Ectodermal cell (in vitro differentiated cells): ENCODE measurements around the gene ANKH.

Experiments
- H3K27ac ChIP-seq: 2 replicates; pipeline ENCODE4 v1.7.0; 2013; ENCODE audit warnings: mild to moderate bottlenecking, low read depth, low read length; ENCODE audit not compliant: insufficient read depth, poor library complexity, severe bottlenecking
- H3K27me3 ChIP-seq: 2 replicates; pipeline ENCODE4 v1.7.0; 2013; ENCODE audit warnings: mild to moderate bottlenecking, low read length; ENCODE audit not compliant: insufficient read depth, control insufficient read depth, poor library complexity, severe bottlenecking
- H3K36me3 ChIP-seq: one replicate; pipeline ENCODE4 v1.7.0; 2013; ENCODE audit warnings: low read length; ENCODE audit not compliant: control insufficient read depth, insufficient read depth
- H3K4me1 ChIP-seq: one replicate; pipeline ENCODE4 v1.7.0; 2013; ENCODE audit warnings: low read length; ENCODE audit not compliant: control insufficient read depth, insufficient read depth
- H3K4me3 ChIP-seq: 2 replicates; pipeline ENCODE4 v1.7.0; 2013; ENCODE audit warnings: low read depth, low read length, control low read depth; ENCODE audit not compliant: insufficient read depth
- H3K9me3 ChIP-seq: 2 replicates; pipeline ENCODE4 v1.7.0; 2013; ENCODE audit warnings: mild to moderate bottlenecking, low read length, moderate library complexity; ENCODE audit not compliant: control insufficient read depth
- WGBS, 2 experiments: methylation state at CpG; one replicate each; pipeline ENCODE4 v1.1.7; 2013; ENCODE audit warnings: missing lambda C conversion rate in 2 of 2; 5-methylcytosine and 5-hydroxymethylcytosine counted together

The ANKH gene

DNA sequence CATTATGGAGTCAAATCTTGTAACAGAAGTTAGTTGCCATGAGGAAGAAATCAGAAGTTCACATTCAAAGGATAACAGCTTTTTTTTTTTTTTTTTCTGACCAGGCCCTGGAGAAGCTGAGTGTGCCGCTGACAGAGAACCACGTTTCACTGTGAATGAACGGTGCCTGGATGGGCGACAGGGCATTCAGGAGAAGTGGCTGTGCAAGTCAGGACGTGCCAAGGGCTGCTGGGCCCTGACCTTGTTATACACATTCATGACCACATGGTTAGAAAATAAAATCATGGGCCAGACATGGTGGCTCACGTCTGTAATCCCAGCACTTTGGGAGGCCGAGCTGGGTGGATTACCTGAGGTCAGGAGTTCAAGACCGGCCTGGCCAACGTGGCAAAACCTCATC is 91.6 kb downstream of the ANKH start:
- 91 to 93% methylated on average over 9 of the region's 9 CpGs for WGBS, 2 experiments
- H3K27ac ChIP-seq = no peak overlapping the region
- H3K36me3 ChIP-seq = no peaks in the 10 kb centered on the region
- H3K4me1 ChIP-seq = no peaks in the 10 kb centered on the region
- no peaks in the 10 kb centered on the region for H3K27me3 ChIP-seq
- no peak overlapping the region for H3K4me3 ChIP-seq
- peaks cover 6% of the 10 kb centered on the region for H3K9me3 ChIP-seq

DNA sequence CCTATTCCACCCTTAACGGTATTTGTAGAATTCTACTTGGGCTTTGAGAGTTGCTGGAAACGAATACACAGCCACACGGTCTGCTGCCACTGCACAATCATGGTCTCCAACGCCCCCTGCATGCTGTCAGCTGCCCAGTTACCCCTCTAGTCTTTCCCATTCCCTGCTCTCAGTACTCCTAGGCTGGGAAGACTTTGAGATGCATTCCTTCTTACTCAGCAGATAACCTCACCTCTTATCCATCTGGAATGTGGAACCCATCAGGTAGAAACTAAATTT is 92.8 kb downstream of the ANKH start:
- 64 to 67% methylated on average over 4 of the region's 4 CpGs for WGBS, 2 experiments
- Histone ChIP-seq H3K4me3 (no peak overlapping the region), H3K36me3 (no peaks in the 10 kb centered on the region), H3K9me3 (peaks cover under 1% of the 10 kb centered on the region), H3K4me1 (no peaks in the 10 kb centered on the region), H3K27ac (no peak overlapping the region), H3K27me3 (no peaks in the 10 kb centered on the region)

DNA sequence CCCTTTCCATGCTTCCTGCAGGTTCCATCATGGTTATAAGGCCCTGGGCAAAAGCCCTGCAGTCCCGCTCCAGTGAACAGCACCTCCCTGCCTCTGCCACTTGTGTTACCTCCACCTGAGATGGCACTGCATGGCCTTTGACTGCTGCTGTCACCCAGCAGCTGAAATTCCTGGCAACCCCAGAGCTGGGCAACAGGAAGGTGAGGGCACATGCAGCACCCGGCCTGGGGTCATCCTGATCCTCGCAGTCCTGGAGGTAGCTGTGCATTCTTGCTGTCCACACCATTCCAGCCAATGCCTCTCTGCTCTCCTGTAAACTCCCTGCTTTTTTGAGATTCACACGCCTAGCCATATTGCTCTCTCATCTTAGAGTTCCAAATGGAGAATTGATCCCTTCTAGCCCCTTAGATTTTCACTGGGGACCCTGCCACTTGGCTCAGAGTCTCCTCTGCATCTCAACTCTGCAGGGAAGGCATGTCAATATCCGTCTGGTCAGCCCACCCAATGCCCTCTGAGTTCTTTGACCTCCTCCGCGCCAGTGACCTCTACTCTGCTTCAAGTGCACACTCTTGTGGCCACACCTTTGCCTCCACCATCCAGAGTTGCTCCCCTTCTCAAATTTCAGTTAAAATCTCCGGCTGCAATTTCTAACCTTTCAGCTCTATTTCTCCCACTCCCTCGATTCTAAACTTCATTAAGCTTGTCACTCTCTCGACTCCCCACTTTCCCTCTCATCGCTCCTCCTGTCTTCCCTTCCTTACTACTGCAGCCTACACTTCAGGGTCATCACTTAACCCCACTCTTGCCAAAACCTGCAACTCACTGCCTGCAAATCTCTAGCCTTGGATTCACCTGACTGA is 93.4 kb downstream of the ANKH start:
- Histone ChIP-seq H3K4me1 (peaks cover 5% of the 10 kb centered on the region), H3K27me3 (no peaks in the 10 kb centered on the region), H3K9me3 (no peaks in the 10 kb centered on the region), H3K4me3 (no peak overlapping the region), H3K27ac (no peak overlapping the region), H3K36me3 (no peaks in the 10 kb centered on the region)
- WGBS, 2 experiments = 86 to 88% methylated on average over 11 of the region's 11 CpGs

DNA sequence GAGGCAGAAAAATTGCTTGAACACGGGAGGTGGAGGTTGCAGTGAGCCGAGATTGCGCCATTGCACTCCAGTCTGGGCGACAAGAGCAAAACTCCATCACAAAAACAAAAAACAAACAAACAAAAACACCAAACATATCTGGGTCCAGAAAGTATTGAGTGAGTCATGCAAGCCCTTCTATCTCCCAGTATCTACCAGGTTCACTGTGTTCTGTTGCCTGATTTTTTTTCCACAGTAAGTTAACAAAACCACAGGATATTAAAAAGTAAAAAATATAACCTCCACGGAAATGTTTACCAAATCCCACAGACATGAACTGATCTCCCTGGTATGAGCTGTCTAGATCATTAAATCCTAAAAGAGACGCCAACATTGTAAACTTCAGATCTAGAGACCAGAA is 94.4 kb downstream of the ANKH start:
- Histone ChIP-seq H3K27me3 (no peaks in the 10 kb centered on the region), H3K9me3 (no peaks in the 10 kb centered on the region), H3K4me3 (no peak overlapping the region), H3K36me3 (no peaks in the 10 kb centered on the region), H3K27ac (no peak overlapping the region), H3K4me1 (peaks cover 6% of the 10 kb centered on the region)
- whole genome bisulfite sequencing, 2 experiments = 93 to 97% methylated on average over 6 of the region's 6 CpGs

DNA sequence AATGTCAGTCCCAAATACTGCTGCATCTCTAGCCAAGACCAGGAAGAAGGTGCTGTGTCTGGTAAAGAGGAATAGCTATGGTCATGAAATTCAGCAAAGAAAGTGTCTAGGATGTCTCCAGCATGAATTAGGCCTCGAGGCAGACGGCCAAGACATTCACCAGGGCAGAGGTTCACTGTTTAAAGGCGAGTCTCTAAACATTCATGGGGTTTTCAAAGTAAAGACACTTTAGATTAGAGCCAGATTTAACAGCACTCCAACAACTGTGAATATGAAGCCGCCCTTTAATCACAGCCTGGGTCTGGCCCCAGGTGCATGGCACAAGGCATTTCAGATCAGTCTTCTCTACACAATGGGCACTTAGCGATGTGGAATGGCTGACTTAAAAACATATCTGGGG is 95.0 kb downstream of the ANKH start:
- H3K4me1 ChIP-seq = peaks cover 6% of the 10 kb centered on the region
- H3K9me3 ChIP-seq = no peaks in the 10 kb centered on the region
- 82 to 84% methylated on average over 5 of the region's 5 CpGs for WGBS, 2 experiments
- H3K4me3 ChIP-seq = no peak overlapping the region
- H3K36me3 ChIP-seq = no peaks in the 10 kb centered on the region
- no peak overlapping the region for H3K27ac ChIP-seq
- no peaks in the 10 kb centered on the region for H3K27me3 ChIP-seq

DNA sequence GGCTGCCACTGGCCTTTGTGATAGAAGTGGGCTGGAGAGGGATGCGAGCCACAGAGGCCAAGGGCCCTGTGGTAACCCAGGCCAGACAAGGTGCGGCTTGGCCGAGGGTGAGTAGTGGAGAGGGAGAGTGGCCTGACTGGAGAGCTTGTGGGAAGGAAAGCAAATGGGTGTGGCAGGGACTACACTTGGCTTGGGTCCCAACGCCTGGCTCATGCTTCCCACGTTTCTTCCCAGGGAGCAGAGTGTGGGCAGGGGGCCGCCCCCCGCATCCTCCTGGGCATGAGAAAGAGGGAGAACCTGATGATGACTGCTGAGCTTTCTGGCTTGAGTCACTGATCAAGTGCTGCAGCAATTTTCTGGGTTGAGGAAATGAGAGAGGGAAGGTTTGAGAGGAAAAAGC is 95.7 kb downstream of the ANKH start:
- peaks cover 6% of the 10 kb centered on the region for H3K4me1 ChIP-seq
- H3K9me3 ChIP-seq = no peaks in the 10 kb centered on the region
- H3K36me3 ChIP-seq = no peaks in the 10 kb centered on the region
- 91 to 92% methylated on average over 7 of the region's 7 CpGs for WGBS, 2 experiments
- no peak overlapping the region for H3K4me3 ChIP-seq
- no peaks in the 10 kb centered on the region for H3K27me3 ChIP-seq
- no peak overlapping the region for H3K27ac ChIP-seq

DNA sequence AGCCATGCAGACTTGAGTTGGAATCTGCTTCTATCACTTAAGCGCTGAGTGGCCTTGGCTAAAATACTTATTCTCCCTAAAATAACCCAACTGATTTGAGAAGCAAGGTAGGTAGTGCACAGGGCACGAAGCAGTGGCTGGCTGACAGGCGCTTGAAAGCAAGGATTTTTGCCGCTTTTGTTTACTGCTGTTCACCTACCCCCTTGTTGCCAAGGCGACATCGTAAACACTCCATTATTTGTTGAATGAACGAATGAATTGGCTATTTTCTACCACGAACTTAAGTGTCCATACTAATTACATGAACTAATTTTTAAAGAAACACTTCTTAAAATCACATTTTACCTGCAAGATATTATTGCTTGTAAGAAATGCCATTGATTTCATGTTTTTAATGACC is 98.0 kb downstream of the ANKH start:
- H3K36me3 ChIP-seq = no peaks in the 10 kb centered on the region
- 46 to 61% methylated on average over 6 to 8 of the region's 8 CpGs for WGBS, 2 experiments
- H3K4me1 ChIP-seq = peaks cover 6% of the 10 kb centered on the region
- no peaks in the 10 kb centered on the region for H3K9me3 ChIP-seq
- no peak overlapping the region for H3K27ac ChIP-seq
- H3K4me3 ChIP-seq = no peak overlapping the region
- H3K27me3 ChIP-seq = no peaks in the 10 kb centered on the region

DNA sequence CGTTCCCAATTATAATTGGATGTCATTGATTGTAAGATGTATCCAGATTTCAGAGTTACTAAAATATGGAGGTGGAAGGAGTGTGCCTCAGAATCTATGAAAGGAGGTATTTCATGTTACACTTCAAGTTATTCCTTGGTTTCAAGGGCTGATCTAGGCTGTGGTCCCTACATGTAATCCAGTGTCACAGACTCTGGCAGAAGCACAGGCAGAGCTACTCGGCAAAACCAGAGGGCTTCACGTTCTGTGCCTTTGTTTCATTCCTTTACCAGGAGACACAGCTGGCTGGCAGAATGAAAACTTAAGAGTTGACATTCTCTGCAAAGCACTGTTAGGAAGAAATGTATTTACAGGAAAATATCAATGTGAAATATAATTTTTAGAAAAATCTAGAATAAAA is 99.6 kb downstream of the ANKH start:
- Histone ChIP-seq H3K4me1 (peaks cover 6% of the 10 kb centered on the region), H3K9me3 (no peaks in the 10 kb centered on the region), H3K27ac (no peak overlapping the region), H3K27me3 (no peaks in the 10 kb centered on the region), H3K36me3 (no peaks in the 10 kb centered on the region), H3K4me3 (no peak overlapping the region)
- WGBS, 2 experiments = 63 to 80% methylated on average over 2 to 3 of the region's 3 CpGs

DNA sequence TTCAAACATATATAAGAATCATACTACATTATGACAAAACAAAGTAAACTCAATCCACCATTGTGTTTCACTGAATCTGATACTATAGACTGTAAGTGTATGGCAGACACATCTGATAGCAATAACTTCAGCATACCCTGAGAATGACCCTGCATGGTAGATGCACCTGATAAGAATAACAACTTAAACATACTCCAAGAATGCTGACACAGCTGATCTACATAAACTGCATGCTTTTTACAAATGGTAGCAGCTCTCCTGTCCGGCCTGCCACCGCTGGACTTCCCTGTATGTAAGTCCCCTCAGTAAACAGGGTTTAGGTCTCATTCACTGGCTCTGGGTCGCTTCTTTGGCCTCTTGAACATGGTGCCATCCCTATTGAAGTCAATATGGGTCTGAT is 100.4 kb downstream of the ANKH start:
- Histone ChIP-seq H3K9me3 (no peaks in the 10 kb centered on the region), H3K36me3 (no peaks in the 10 kb centered on the region), H3K4me3 (no peak overlapping the region), H3K4me1 (peaks cover 6% of the 10 kb centered on the region), H3K27me3 (no peaks in the 10 kb centered on the region), H3K27ac (no peak overlapping the region)
- WGBS, 2 experiments = 91 to 93% methylated on average over 3 of the region's 3 CpGs

DNA sequence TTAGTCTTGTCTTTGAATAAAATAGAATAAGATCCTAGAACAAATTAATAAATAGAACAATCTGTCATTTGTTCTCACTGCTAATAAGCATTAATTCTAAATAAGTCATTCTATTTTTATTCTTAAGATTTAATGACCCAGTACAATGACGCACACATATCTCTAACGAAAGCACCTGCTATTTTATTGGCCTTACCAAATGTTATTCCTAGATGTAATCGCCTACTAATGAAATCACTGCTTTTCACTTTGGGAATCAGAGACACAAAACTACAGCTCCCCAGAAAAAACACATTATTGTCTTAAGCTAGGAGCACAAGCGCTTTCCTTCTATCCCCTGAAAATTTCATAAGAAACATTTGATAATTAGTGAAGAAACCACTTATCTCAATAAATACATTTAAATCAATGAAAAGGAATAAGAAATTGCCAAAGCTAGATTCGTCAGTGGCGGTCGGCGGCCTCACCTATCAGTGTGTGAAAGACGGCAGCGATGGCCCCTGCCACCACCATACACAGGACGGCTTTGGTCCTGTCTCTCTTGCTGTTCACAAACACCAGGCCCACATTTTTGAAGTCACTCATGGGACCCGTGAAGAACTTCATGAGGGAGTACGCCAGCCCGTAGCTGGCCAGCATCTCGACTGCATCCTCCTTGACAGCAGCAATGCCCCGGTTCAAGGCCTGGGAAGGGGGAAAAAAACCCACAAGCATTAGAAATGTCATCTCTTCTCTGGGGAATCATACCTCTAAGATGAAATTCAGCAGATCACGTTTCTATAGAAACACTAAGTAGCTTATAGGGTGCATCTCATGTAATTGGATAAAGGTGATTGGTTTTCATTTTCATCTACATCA is 102.8 kb downstream of the ANKH start:
- Histone ChIP-seq H3K36me3 (no peaks in the 10 kb centered on the region), H3K4me1 (peaks cover 6% of the 10 kb centered on the region), H3K27me3 (no peaks in the 10 kb centered on the region), H3K27ac (no peak overlapping the region), H3K9me3 (no peaks in the 10 kb centered on the region), H3K4me3 (no peak overlapping the region)
- 94 to 95% methylated on average over 16 to 17 of the region's 17 CpGs for WGBS, 2 experiments
